ENCODE data around the gene LIPH.

DNA sequence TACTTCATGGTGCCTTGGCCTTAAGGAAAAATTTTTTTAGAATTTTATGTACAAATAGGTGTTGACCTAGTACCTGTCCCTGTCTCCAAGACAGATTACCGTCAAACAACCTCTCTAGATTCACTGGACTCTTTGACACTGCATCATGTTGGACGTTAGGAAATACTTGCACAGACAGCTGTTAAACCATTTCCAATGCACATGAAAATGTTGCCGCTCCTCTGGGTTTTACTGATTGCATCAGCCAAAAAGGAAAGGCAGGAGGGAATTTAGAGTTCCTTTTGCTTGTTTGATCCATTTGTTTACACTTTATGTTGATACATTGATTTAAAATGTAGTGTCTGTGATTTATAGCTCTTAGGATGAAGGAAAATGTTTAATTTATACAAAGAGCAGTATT is 68.1 kb downstream of the LIPH start:
- TF ChIP-seq, protein P1, sequence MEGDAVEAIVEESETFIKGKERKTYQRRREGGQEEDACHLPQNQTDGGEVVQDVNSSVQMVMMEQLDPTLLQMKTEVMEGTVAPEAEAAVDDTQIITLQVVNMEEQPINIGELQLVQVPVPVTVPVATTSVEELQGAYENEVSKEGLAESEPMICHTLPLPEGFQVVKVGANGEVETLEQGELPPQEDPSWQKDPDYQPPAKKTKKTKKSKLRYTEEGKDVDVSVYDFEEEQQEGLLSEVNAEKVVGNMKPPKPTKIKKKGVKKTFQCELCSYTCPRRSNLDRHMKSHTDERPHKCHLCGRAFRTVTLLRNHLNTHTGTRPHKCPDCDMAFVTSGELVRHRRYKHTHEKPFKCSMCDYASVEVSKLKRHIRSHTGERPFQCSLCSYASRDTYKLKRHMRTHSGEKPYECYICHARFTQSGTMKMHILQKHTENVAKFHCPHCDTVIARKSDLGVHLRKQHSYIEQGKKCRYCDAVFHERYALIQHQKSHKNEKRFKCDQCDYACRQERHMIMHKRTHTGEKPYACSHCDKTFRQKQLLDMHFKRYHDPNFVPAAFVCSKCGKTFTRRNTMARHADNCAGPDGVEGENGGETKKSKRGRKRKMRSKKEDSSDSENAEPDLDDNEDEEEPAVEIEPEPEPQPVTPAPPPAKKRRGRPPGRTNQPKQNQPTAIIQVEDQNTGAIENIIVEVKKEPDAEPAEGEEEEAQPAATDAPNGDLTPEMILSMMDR (IDR thresholded peaks at IDR 0.05), result no peak
- TF ChIP-seq POLR2A (IDR thresholded peaks at IDR 0.05), result no peak
